ENCODE measurements around the gene RNF8. TPM values are rescaled to one million over a fixed set of nuclear protein-coding genes. Genes with fewer than 3 reads are reported as not detected.
"Not testable (repeated sequence)": the region's sequence is repeated elsewhere in the genome, so short reads cannot be mapped to it uniquely, and the experiment has no call there.

RNF8 gene
- total RNA-seq (2014; rRNA removed; shearing (Covaris generic)), result 40.3 and 73.5 TPM in 2 replicates

- peak; percentile 97 for DNase-seq (ENCODE audit: low read depth)
Observed at GRCh38 chr6:37353761-37354525, at the start of gene RNF8. TSS of gene RNF8 (plus strand) at chr6:37353983. CDS start at chr6:37354165, 182 bp downstream.

GRCh38 chr6:37304766-37305165 is 49.0 kb upstream of the RNF8 start:
- no peak for DNase-seq (ENCODE audit: low read depth)

- no peak for DNase-seq (ENCODE audit: low read depth)
Observed at GRCh38 chr6:37305841-37306425, 47.9 kb upstream of the RNF8 start.

GRCh38 chr6:37306624-37307222 is 47.1 kb upstream of the RNF8 start:
- no peak for DNase-seq (ENCODE audit: low read depth)

- not testable (repeated sequence) for DNase-seq (ENCODE audit: low read depth)
Observed at GRCh38 chr6:37307484-37307883, 46.3 kb upstream of the RNF8 start.

- peak; percentile 60 for DNase-seq (ENCODE audit: low read depth)
Observed at GRCh38 chr6:37308069-37308815, 45.5 kb upstream of the RNF8 start.

GRCh38 chr6:37309046-37309445 is 44.7 kb upstream of the RNF8 start:
- DNase-seq (ENCODE audit: low read depth), result no peak

GRCh38 chr6:37309692-37310091 is 44.1 kb upstream of the RNF8 start:
- DNase-seq (ENCODE audit: low read depth), result no peak

GRCh38 chr6:37310966-37311365 is 42.8 kb upstream of the RNF8 start:
- no peak for DNase-seq (ENCODE audit: low read depth)

GRCh38 chr6:37311741-37312473 is 41.9 kb upstream of the RNF8 start:
- DNase-seq (ENCODE audit: low read depth), result no peak

- DNase-seq (ENCODE audit: low read depth), result no peak
Observed at GRCh38 chr6:37313723-37314486, 39.9 kb upstream of the RNF8 start.

- DNase-seq (ENCODE audit: low read depth), result peak; percentile 50
Observed at GRCh38 chr6:37314487-37315156, 39.2 kb upstream of the RNF8 start.

GRCh38 chr6:37315157-37315515 is 38.6 kb upstream of the RNF8 start:
- no peak for DNase-seq (ENCODE audit: low read depth)

GRCh38 chr6:37316071-37316470 is 37.7 kb upstream of the RNF8 start:
- no peak for DNase-seq (ENCODE audit: low read depth)

GRCh38 chr6:37317312-37318038 is 36.3 kb upstream of the RNF8 start:
- DNase-seq (ENCODE audit: low read depth), result no peak

- no peak for DNase-seq (ENCODE audit: low read depth)
Observed at GRCh38 chr6:37319156-37319555, 34.6 kb upstream of the RNF8 start.

- DNase-seq (ENCODE audit: low read depth), result no peak
Observed at GRCh38 chr6:37319856-37320480, 33.8 kb upstream of the RNF8 start.

GRCh38 chr6:37320646-37321045 is 33.1 kb upstream of the RNF8 start:
- DNase-seq (ENCODE audit: low read depth), result no peak

GRCh38 chr6:37321101-37321500 is 32.7 kb upstream of the RNF8 start:
- DNase-seq (ENCODE audit: low read depth), result no peak
